GM20000 (cell line): ENCODE results near the gene KRTAP5-10.
"Not testable (repeated sequence)": the region's sequence is repeated elsewhere in the genome, so short reads cannot be mapped to it uniquely, and the experiment has no call there.

ENCODE experiments used
- DNase-seq: peaks from one replicate; pipeline ENCODE4 v3.0.0; 2012; ENCODE audit warnings: low spot score
- TF ChIP-seq, protein P1 (sequence below): IDR thresholded peaks from 2 replicates; pipeline ENCODE4 v1.5.1; 2012; ENCODE audit warnings: mild to moderate bottlenecking, control low read depth; ENCODE audit errors: extremely low read depth, missing control alignments

Gene KRTAP5-10

DNA sequence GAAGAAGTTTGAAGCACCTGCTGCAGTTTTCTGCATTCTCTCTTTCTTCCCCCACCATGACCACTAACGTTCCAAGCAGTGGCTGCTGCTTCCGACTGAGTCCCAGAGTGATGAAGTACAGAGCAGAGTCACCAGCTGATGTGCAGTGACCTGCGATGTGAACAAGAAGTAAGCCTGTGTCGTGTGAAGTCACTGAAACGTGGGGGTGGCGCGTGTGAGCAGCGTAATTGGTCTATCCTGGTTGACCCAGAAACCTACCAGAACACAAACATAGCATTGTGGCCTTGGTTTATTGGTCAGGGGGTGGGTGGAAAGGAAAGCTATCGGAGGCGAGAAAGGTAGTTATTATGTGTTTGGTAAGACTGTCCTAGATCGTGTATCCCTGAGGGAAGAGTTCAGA, 34.8 kb upstream of the KRTAP5-10 start:
- TF ChIP-seq, protein P1, sequence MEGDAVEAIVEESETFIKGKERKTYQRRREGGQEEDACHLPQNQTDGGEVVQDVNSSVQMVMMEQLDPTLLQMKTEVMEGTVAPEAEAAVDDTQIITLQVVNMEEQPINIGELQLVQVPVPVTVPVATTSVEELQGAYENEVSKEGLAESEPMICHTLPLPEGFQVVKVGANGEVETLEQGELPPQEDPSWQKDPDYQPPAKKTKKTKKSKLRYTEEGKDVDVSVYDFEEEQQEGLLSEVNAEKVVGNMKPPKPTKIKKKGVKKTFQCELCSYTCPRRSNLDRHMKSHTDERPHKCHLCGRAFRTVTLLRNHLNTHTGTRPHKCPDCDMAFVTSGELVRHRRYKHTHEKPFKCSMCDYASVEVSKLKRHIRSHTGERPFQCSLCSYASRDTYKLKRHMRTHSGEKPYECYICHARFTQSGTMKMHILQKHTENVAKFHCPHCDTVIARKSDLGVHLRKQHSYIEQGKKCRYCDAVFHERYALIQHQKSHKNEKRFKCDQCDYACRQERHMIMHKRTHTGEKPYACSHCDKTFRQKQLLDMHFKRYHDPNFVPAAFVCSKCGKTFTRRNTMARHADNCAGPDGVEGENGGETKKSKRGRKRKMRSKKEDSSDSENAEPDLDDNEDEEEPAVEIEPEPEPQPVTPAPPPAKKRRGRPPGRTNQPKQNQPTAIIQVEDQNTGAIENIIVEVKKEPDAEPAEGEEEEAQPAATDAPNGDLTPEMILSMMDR = no peak
- DNase-seq = no peak

DNA sequence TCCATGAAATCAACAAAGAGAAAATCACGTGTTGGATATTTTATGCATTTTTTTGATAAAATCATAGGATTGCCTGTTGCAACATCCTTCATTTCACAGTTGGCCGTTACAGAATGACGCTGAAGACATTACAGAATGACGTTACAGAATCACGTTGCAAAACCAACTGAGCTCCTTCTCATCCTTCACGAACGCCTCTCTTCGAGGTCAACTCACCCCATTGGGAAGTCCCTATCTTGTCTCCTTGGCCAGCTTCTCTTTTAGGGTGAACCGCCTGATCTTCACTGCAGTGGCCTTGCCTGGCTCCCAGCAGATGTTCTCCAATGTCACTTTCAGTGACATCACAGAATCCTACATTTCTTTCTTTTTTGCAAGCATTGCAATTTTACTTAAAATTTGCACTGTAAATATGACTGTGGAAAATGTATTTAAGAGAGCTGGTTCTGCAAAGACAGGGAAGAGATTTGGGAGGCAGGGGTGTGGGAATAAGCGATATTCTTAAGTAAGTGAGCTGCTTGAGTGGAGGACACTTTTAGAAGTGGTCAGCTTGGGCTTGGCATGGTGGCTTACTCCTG, 33.2 kb upstream of the KRTAP5-10 start:
- TF ChIP-seq, protein P1 = no peak

GRCh38 chr11:71534711-71535608, 30.4 kb upstream of the KRTAP5-10 start:
- not testable (repeated sequence) for DNase-seq

More for the DNA sequence above, 33.2 kb upstream of the KRTAP5-10 start:
- no peak for DNase-seq

- no peak for DNase-seq
- TF ChIP-seq, protein P1 = no peak
Observed at GRCh38 chr11:71535825-71536224, 29.5 kb upstream of the KRTAP5-10 start.

DNA sequence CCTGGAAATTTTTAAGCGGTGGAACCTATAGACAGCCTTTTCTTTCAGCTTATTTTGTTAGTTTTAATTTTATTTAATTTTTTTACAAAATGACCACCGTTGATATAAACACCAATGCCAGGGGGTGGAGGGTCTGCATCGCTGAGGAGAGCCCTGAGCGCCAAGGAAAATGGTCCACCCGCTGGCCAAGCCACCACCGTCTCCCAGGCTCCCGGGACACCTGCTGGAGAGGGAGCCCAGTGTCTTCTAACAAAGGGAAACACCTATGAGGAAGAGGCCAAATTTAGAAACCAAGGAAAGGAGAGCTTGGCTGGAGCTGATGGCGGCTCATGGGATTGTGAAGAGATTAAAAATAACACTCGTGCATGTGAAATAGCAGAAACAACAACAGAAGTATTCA, 27.8 kb upstream of the KRTAP5-10 start:
- TF ChIP-seq, protein P1 = no peak
- DNase-seq = no peak

- DNase-seq = not testable (repeated sequence)
Observed at GRCh38 chr11:71537977-71538665, 27.2 kb upstream of the KRTAP5-10 start, which contains the start of gene KRTAP5-8. Gene KRTAP5-8, plus strand, starts transcription at chr11:71538025. Its CDS starts 31 bp downstream, at chr11:71538056.

- TF ChIP-seq, protein P1 = no peak
- no peak for DNase-seq
Observed at GRCh38 chr11:71538666-71538990, 26.7 kb upstream of the KRTAP5-10 start.

DNA sequence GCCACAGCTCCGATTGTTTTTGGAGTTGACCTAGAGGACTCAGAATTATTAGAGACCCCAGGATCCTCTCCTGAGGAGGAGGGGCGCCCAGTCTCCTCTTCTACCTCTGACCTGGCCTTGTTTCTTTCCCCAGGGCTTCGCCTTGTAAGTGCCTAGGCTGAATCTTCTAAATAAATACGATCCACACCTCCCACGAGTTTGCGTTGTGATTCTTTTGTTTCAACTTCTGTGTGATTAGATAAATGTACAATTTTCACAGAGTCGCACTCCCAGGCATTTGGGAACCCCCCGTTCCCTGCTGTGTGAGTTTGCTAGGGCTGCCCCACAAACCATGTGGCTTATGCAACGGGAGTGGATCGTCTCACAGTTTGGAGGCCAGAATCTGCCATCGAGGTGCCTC, 26.3 kb upstream of the KRTAP5-10 start:
- DNase-seq = no peak
- TF ChIP-seq, protein P1 = no peak

GRCh38 chr11:71539971-71540370, 25.4 kb upstream of the KRTAP5-10 start:
- DNase-seq = peak; percentile 46

DNA sequence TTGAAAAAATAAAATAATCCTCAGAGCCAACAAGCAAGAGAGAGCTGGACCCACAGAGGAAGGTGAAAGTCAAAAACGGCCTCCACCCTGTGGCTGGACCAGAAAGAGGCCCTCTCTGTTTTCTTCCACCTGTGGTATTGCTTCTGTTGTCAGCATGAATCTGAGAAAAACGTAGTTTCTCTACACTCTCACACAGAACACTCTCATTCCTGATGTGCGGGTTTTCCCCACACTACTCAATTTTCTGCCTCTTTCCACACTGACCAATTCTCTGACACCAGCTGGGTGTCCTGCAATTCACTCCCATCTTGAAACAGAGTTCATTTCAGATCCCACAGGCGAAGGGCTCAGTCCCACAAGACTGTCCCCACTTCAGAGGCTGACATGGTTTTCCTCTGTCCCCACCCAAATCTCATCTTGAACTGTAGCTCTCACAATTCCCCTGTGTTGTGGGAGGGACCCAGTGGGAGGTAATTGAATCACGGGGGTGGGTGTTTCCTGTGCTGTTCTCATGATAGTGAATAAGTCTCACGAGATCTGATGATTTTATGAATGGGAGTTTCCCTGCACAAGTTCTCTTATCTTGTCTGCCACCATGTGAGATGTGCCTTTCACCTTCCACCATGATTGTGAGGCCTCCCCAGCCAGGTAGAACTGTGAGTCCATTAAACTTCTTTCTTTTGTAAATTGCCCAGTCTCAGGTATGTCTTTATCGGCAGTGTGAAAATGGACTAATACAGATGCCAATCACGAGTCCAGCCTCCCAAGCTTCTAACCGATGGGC, 24.6 kb upstream of the KRTAP5-10 start:
- peak; percentile 46 for DNase-seq
